ENCODE data around the gene UBE3C.
"Not testable (repeated sequence)": the region's sequence is repeated elsewhere in the genome, so short reads cannot be mapped to it uniquely, and the experiment has no call there.

Gene UBE3C

GRCh38 chr7:157267956-157268355, 129.2 kb downstream of the UBE3C start:
- Histone ChIP-seq H3K36me3 (ENCODE audit: insufficient read depth, low read depth, low read length) (peaks cover 57% of the 10 kb centered on the region), H3K4me1 (ENCODE audit: insufficient read depth, low read length) (no peaks in the 10 kb centered on the region), H3K4me3 (ENCODE audit: low read length) (no peak overlapping the region), H3K9me3 (ENCODE audit: insufficient read depth, low read depth, low read length) (no peaks in the 10 kb centered on the region), H3K27me3 (ENCODE audit: insufficient read depth, low read length) (no peaks in the 10 kb centered on the region), H3K27ac (ENCODE audit: low read length) (no peak overlapping the region), H3K9ac (ENCODE audit: low read depth, low read length) (no peak overlapping the region)

- Histone ChIP-seq H3K36me3 (ENCODE audit: insufficient read depth, low read depth, low read length) (peaks cover 56% of the 10 kb centered on the region), H3K27me3 (ENCODE audit: insufficient read depth, low read length) (no peaks in the 10 kb centered on the region), H3K9ac (ENCODE audit: low read depth, low read length) (no peak overlapping the region), H3K27ac (ENCODE audit: low read length) (no peak overlapping the region), H3K4me1 (ENCODE audit: insufficient read depth, low read length) (no peaks in the 10 kb centered on the region), H3K9me3 (ENCODE audit: insufficient read depth, low read depth, low read length) (no peaks in the 10 kb centered on the region), H3K4me3 (ENCODE audit: low read length) (no peak overlapping the region)
Measured at GRCh38 chr7:157268540-157268939, 129.8 kb downstream of the UBE3C start.

- Histone ChIP-seq H3K36me3 (ENCODE audit: insufficient read depth, low read depth, low read length) (peaks cover 48% of the 10 kb centered on the region), H3K9me3 (ENCODE audit: insufficient read depth, low read depth, low read length) (no peaks in the 10 kb centered on the region), H3K27ac (ENCODE audit: low read length) (no peak overlapping the region), H3K9ac (ENCODE audit: low read depth, low read length) (no peak overlapping the region), H3K4me1 (ENCODE audit: insufficient read depth, low read length) (no peaks in the 10 kb centered on the region), H3K4me3 (ENCODE audit: low read length) (no peak overlapping the region), H3K27me3 (ENCODE audit: insufficient read depth, low read length) (no peaks in the 10 kb centered on the region)
Measured at GRCh38 chr7:157269341-157270059, 130.8 kb downstream of the UBE3C start.

GRCh38 chr7:157270060-157270444, 131.3 kb downstream of the UBE3C start:
- Histone ChIP-seq H3K27ac (ENCODE audit: low read length) (no peak overlapping the region), H3K36me3 (ENCODE audit: insufficient read depth, low read depth, low read length) (peaks cover 42% of the 10 kb centered on the region), H3K9me3 (ENCODE audit: insufficient read depth, low read depth, low read length) (no peaks in the 10 kb centered on the region), H3K4me1 (ENCODE audit: insufficient read depth, low read length) (no peaks in the 10 kb centered on the region), H3K9ac (ENCODE audit: low read depth, low read length) (no peak overlapping the region), H3K4me3 (ENCODE audit: low read length) (no peak overlapping the region), H3K27me3 (ENCODE audit: insufficient read depth, low read length) (no peaks in the 10 kb centered on the region)

- H3K9ac ChIP-seq (ENCODE audit: low read depth, low read length) = no peak overlapping the region
- H3K4me3 ChIP-seq (ENCODE audit: low read length) = no peak overlapping the region
- H3K36me3 ChIP-seq (ENCODE audit: insufficient read depth, low read depth, low read length) = peaks cover 34% of the 10 kb centered on the region
- H3K4me1 ChIP-seq (ENCODE audit: insufficient read depth, low read length) = no peaks in the 10 kb centered on the region
- no peaks in the 10 kb centered on the region for H3K9me3 ChIP-seq (ENCODE audit: insufficient read depth, low read depth, low read length)
- H3K27ac ChIP-seq (ENCODE audit: low read length) = no peak overlapping the region
- H3K27me3 ChIP-seq (ENCODE audit: insufficient read depth, low read length) = no peaks in the 10 kb centered on the region
Measured at GRCh38 chr7:157271315-157271990, 132.7 kb downstream of the UBE3C start.

- no peak overlapping the region for H3K4me3 ChIP-seq (ENCODE audit: low read length)
- H3K27ac ChIP-seq (ENCODE audit: low read length) = no peak overlapping the region
- peaks cover 28% of the 10 kb centered on the region for H3K36me3 ChIP-seq (ENCODE audit: insufficient read depth, low read depth, low read length)
- no peak overlapping the region for H3K9ac ChIP-seq (ENCODE audit: low read depth, low read length)
- H3K4me1 ChIP-seq (ENCODE audit: insufficient read depth, low read length) = no peaks in the 10 kb centered on the region
- H3K27me3 ChIP-seq (ENCODE audit: insufficient read depth, low read length) = no peaks in the 10 kb centered on the region
- no peaks in the 10 kb centered on the region for H3K9me3 ChIP-seq (ENCODE audit: insufficient read depth, low read depth, low read length)
Measured at GRCh38 chr7:157271991-157272324, 133.2 kb downstream of the UBE3C start.

GRCh38 chr7:157272351-157273207, 133.9 kb downstream of the UBE3C start:
- Histone ChIP-seq H3K4me1 (ENCODE audit: insufficient read depth, low read length) (no peaks in the 10 kb centered on the region), H3K27ac (ENCODE audit: low read length) (no peak overlapping the region)

GRCh38 chr7:157273208-157274093, 134.7 kb downstream of the UBE3C start:
- no peak overlapping the region for H3K27ac ChIP-seq (ENCODE audit: low read length)
- no peak overlapping the region for H3K9ac ChIP-seq (ENCODE audit: low read depth, low read length)
- H3K36me3 ChIP-seq (ENCODE audit: insufficient read depth, low read depth, low read length) = peaks cover 15% of the 10 kb centered on the region
- H3K4me3 ChIP-seq (ENCODE audit: low read length) = no peak overlapping the region
- H3K27me3 ChIP-seq (ENCODE audit: insufficient read depth, low read length) = no peaks in the 10 kb centered on the region
- no peaks in the 10 kb centered on the region for H3K9me3 ChIP-seq (ENCODE audit: insufficient read depth, low read depth, low read length)
- no peaks in the 10 kb centered on the region for H3K4me1 ChIP-seq (ENCODE audit: insufficient read depth, low read length)

More at GRCh38 chr7:157272351-157273207, 133.9 kb downstream of the UBE3C start:
- Histone ChIP-seq H3K27me3 (ENCODE audit: insufficient read depth, low read length) (no peaks in the 10 kb centered on the region), H3K9ac (ENCODE audit: low read depth, low read length) (no peak overlapping the region), H3K4me3 (ENCODE audit: low read length) (no peak overlapping the region), H3K9me3 (ENCODE audit: insufficient read depth, low read depth, low read length) (no peaks in the 10 kb centered on the region), H3K36me3 (ENCODE audit: insufficient read depth, low read depth, low read length) (peaks cover 23% of the 10 kb centered on the region)

- H3K36me3 ChIP-seq (ENCODE audit: insufficient read depth, low read depth, low read length) = peaks cover 11% of the 10 kb centered on the region; the same call in 1 of the 2 replicates
- not testable (repeated sequence) for H3K9me3 ChIP-seq (ENCODE audit: insufficient read depth, low read depth, low read length); H3K9ac ChIP-seq (ENCODE audit: low read depth, low read length); H3K4me1 ChIP-seq (ENCODE audit: insufficient read depth, low read length); H3K4me3 ChIP-seq (ENCODE audit: low read length); H3K27me3 ChIP-seq (ENCODE audit: insufficient read depth, low read length); H3K27ac ChIP-seq (ENCODE audit: low read length)
Measured at GRCh38 chr7:157274094-157274634, 135.4 kb downstream of the UBE3C start.

GRCh38 chr7:157274991-157275427, 136.3 kb downstream of the UBE3C start:
- Histone ChIP-seq H3K4me3 (ENCODE audit: low read length) (no peak overlapping the region), H3K27me3 (ENCODE audit: insufficient read depth, low read length) (no peaks in the 10 kb centered on the region), H3K9ac (ENCODE audit: low read depth, low read length) (no peak overlapping the region), H3K27ac (ENCODE audit: low read length) (no peak overlapping the region), H3K36me3 (ENCODE audit: insufficient read depth, low read depth, low read length) (peaks cover 5% of the 10 kb centered on the region; the same call in 1 of the 2 replicates), H3K9me3 (ENCODE audit: insufficient read depth, low read depth, low read length) (no peaks in the 10 kb centered on the region), H3K4me1 (ENCODE audit: insufficient read depth, low read length) (no peaks in the 10 kb centered on the region)

GRCh38 chr7:157276091-157276561, 137.4 kb downstream of the UBE3C start:
- Histone ChIP-seq H3K4me1 (ENCODE audit: insufficient read depth, low read length) (no peaks in the 10 kb centered on the region), H3K27me3 (ENCODE audit: insufficient read depth, low read length) (no peaks in the 10 kb centered on the region), H3K36me3 (ENCODE audit: insufficient read depth, low read depth, low read length) (no peaks in the 10 kb centered on the region), H3K4me3 (ENCODE audit: low read length) (no peak overlapping the region), H3K9me3 (ENCODE audit: insufficient read depth, low read depth, low read length) (no peaks in the 10 kb centered on the region), H3K27ac (ENCODE audit: low read length) (no peak overlapping the region), H3K9ac (ENCODE audit: low read depth, low read length) (no peak overlapping the region)

Data from iPS-20b (cell line).